Endothelial cell of umbilical vein (primary cell): ENCODE data around the gene AKR7A2. TPM values are rescaled to one million over a fixed set of nuclear protein-coding genes. Genes with fewer than 3 reads are reported as not detected.

Experiments
- BruUV-seq: library from RNA; stranded (reverse); fragments of 400-500 nt; replicated peaks from 2 replicates; lab custom pipeline; 2021; lab: Mats Ljungman, UMichigan
- CTCF ChIA-PET: fragments of 300-600, 350-600 bp; sonication (Branson Sonifier 250); formaldehyde crosslinking; loops from one replicate; lab custom pipeline; 2021; ENCODE audit warnings: antibody characterized with exemption, inconsistent platforms; lab: Charles Lee
- POLR2A ChIA-PET: fragments of 300-600, 350-600 bp; sonication (Branson Sonifier 250); formaldehyde crosslinking; loops from one replicate; lab custom pipeline; 2021; ENCODE audit warnings: antibody characterized with exemption, inconsistent platforms; lab: Charles Lee
- DNase-seq: peaks from one replicate; pipeline ENCODE4 v3.0.0-alpha.2; 2011; ENCODE audit warnings: low read depth, low spot score
- FAIRE-seq: peaks from 2 replicates; lab custom pipeline; 2011; peaks lifted over from hg19 to GRCh38; lab: Jason Lieb, UNC
- H2AFZ ChIP-seq: 2 replicates; pipeline ENCODE4 v1.6.0; 2012; ENCODE audit warnings: low read depth, low read length, control low read depth, inconsistent platforms
- H3K27ac ChIP-seq: 2 replicates; pipeline ENCODE4 v1.5.1; 2011; ENCODE audit warnings: low read depth, mild to moderate bottlenecking, control low read depth, low read length, moderate library complexity; ENCODE audit not compliant: insufficient read depth
- H3K27me3 ChIP-seq, 2 experiments: 2 replicates each; pipeline versions ENCODE4 v1.6.0 to v1.6.1; 2011; ENCODE audit warnings: low read length in 2 of 2, mixed read lengths in 1 of 2; ENCODE audit not compliant: control insufficient read depth in 2 of 2, insufficient read depth in 2 of 2
- H3K36me3 ChIP-seq, 2 experiments: 2 replicates in 1 of 2; 3 replicates in 1 of 2; pipeline ENCODE4 v1.5.1; 2011; ENCODE audit warnings: low read length in 2 of 2, mild to moderate bottlenecking in 1 of 2, moderate library complexity in 1 of 2; ENCODE audit not compliant: control insufficient read depth in 2 of 2, insufficient read depth in 2 of 2; ENCODE audit errors: extremely low read depth in 1 of 2
- H3K4me1 ChIP-seq: 3 replicates; pipeline ENCODE4 v1.5.1; 2011; ENCODE audit warnings: mild to moderate bottlenecking, low read length; ENCODE audit not compliant: control insufficient read depth, insufficient read depth; ENCODE audit errors: extremely low read depth
- H3K4me2 ChIP-seq: 2 replicates; pipeline ENCODE4 v1.6.1; 2011; ENCODE audit warnings: low read length, control low read depth, mixed read lengths; ENCODE audit not compliant: insufficient read depth
- H3K4me3 ChIP-seq, 3 experiments: fragments of 200-600 bp in 1 of 3; sonication (generic), shearing (Covaris generic) in 1 of 3; replicated peaks in 1 of 3; 2 replicates each; pipeline ENCODE4 v1.5.1; 2011 to 2016; ENCODE audit warnings: control low read depth in 3 of 3, low read length in 3 of 3, mild to moderate bottlenecking in 2 of 3, inconsistent platforms in 1 of 3, low read depth in 1 of 3, moderate library complexity in 1 of 3; ENCODE audit not compliant: insufficient read depth in 1 of 3
- H3K79me2 ChIP-seq: 2 replicates; pipeline ENCODE4 v1.6.0; 2012; ENCODE audit warnings: low read length, inconsistent platforms; ENCODE audit not compliant: control insufficient read depth, insufficient read depth
- H3K9ac ChIP-seq: replicated peaks from 2 replicates; pipeline ENCODE3; 2011; ENCODE audit warnings: low read length, control low read depth; ENCODE audit not compliant: insufficient read depth; ENCODE audit errors: extremely low read depth
- H3K9me1 ChIP-seq: replicated peaks from 3 replicates; pipeline ENCODE4 v1.6.0; 2011; ENCODE audit warnings: mild to moderate bottlenecking, low read length; ENCODE audit not compliant: control insufficient read depth, insufficient read depth; ENCODE audit errors: extremely low read depth
- H3K9me3 ChIP-seq: replicated peaks from 2 replicates; pipeline ENCODE4 v1.5.1; 2012; ENCODE audit warnings: low read length, inconsistent platforms; ENCODE audit not compliant: control insufficient read depth, insufficient read depth
- H4K20me1 ChIP-seq: replicated peaks from 2 replicates; pipeline ENCODE3; 2011; ENCODE audit warnings: mild to moderate bottlenecking, low read length; ENCODE audit not compliant: control insufficient read depth, insufficient read depth; ENCODE audit errors: extremely low read depth
- EZH2 ChIP-seq: IDR thresholded peaks from 2 replicates; pipeline ENCODE4 v1.6.1; 2012; ENCODE audit warnings: borderline replicate concordance, low read depth, mild to moderate bottlenecking, moderate library complexity, low read length, inconsistent platforms; ENCODE audit not compliant: severe bottlenecking
- GATA2 ChIP-seq: IDR thresholded peaks from 2 replicates; pipeline ENCODE4 v1.7.0; 2011; ENCODE audit warnings: low read depth, mild to moderate bottlenecking, moderate library complexity, mixed read lengths, low read length; ENCODE audit not compliant: insufficient read length, insufficient read depth
- JUN ChIP-seq: IDR thresholded peaks from 2 replicates; pipeline ENCODE4 v1.6.1; 2011; ENCODE audit warnings: borderline replicate concordance, low read depth; ENCODE audit not compliant: insufficient read length, insufficient read depth
- MAX ChIP-seq: IDR thresholded peaks from 2 replicates; pipeline ENCODE4 v1.6.1; 2011; ENCODE audit not compliant: insufficient read depth, insufficient read length
- POLR2A ChIP-seq: IDR thresholded peaks from 2 replicates; pipeline ENCODE4 v1.6.1; 2012; ENCODE audit warnings: low read depth, mild to moderate bottlenecking, control low read depth, low read length
- POLR2AphosphoS5 ChIP-seq: IDR thresholded peaks from 2 replicates; pipeline ENCODE4 v1.6.1; 2012; ENCODE audit warnings: low read depth, mild to moderate bottlenecking, control low read depth, low read length, moderate library complexity; ENCODE audit not compliant: insufficient read depth
- dilution Hi-C: fragments of 300-500 bp; cut with MboI; formaldehyde crosslinking; loops from one replicate; pipeline ENCODE4 v1.15.0; 2019; ENCODE audit warnings: low sequenced_read_pairs; ENCODE audit not compliant: extremely low pct_ligation_motif_present
- intact Hi-C: fragments of 100-400 bp; cut with micrococcal nuclease; formaldehyde crosslinking; loops from one replicate; pipeline ENCODE4 v1.10.0; 2022
- polyA plus RNA-seq, 4 experiments: library from polyadenylated mRNA; depleted of rRNA in 3 of 4; stranded (reverse) in 3 of 4; unstranded in 1 of 4; fragments of >200 nt; gene quantifications; 2 replicates each; pipeline versions ENCODE4 v1.2.1 to v1.2.3, GENCODE V29; 2011 to 2012; ENCODE audit warnings: missing spikeins in 1 of 4
- total RNA-seq: library from RNA; stranded (reverse); gene quantifications from 2 replicates; pipeline ENCODE4 v1.2.3, GENCODE V29; 2021

Gene AKR7A2
- total and polyA plus RNA-seq, 2 donors (not counting 3 experiments of a cell fraction or from before 2014, with no cell fraction given), result 48.0 to 70.7 TPM

GRCh38 chr1:19336543-19336942, 24.6 kb upstream of the AKR7A2 start:
- Histone ChIP-seq H2AFZ (no peak overlapping the region), H3K36me3 (peaks cover 3 to 13% of the 10 kb centered on the region in 2 experiments), H3K9me3 (no peaks in the 10 kb centered on the region), H3K27me3 (no peaks in the 10 kb centered on the region), H3K4me1 (peaks cover 4% of the 10 kb centered on the region), H3K4me2 (no peak overlapping the region), H3K4me3 (no peak overlapping the region), H3K9ac (no peak overlapping the region), H3K27ac (no peak overlapping the region), H3K9me1 (no peaks in the 10 kb centered on the region), H3K79me2 (no peaks in the 10 kb centered on the region), H4K20me1 (no peaks in the 10 kb centered on the region)
- intact Hi-C loops (no loop called here), dilution Hi-C loops (no loop called here)
- no peak for FAIRE-seq
- ChIA-PET POLR2A (no interaction called here), CTCF (interaction anchor here (0.5 to 1.0 kb wide), 4 partner anchors 11 to 317 kb away, joined by 3 to 4 read pairs (median 4); no protein-coding TSS in a partner anchor)
- peak; percentile 16 for TF ChIP-seq POLR2AphosphoS5
- TF ChIP-seq JUN, result no peak
- no TSS peak for BruUV-seq
- DNase-seq, result no peak

DNA sequence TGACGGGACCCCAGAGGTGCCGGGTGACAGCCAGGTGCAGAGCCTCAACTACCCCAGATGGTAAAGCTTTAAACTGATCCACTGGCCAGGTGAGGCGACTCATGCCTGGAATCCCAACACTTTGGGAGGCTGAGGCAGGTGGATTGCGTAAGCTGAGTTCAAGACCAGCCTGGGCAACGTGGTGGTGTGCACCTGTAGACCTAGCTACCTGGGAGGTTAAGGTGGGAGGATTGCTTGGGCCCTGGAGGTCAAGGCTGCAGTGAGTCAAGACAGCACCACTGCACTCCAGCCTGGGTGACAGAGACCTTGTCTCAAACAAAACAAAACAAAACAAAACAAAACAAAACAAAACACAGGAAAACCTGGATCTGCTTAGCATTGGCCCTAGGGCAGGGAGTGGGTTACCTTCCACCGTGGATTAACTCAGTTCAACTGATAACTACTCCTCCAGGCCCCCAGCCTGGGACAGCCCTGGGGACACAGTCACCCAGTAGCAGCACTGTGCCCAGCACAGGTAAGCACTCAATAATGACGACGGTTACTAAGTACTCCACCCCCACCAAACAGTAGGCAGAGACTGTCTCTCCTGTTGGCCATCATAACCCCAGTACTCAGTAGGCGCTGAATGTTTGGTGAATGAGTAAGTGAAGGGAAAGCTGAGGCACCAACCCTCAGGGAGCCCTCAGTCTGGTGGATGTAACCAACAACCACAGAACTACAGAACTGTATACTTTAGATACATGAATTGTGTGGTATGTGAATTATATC, 21.8 kb upstream of the AKR7A2 start:
- FAIRE-seq, result no peak
- POLR2A ChIA-PET, result no interaction called here

More for the DNA sequence above, 21.8 kb upstream of the AKR7A2 start:
- Histone ChIP-seq H3K4me2 (no peak overlapping the region), H3K9me1 (no peaks in the 10 kb centered on the region), H3K9me3 (no peaks in the 10 kb centered on the region), H3K27ac (no peak overlapping the region), H3K79me2 (no peaks in the 10 kb centered on the region), H3K36me3 (peaks cover 0 to 3% of the 10 kb centered on the region in 2 experiments), H2AFZ (no peak overlapping the region), H4K20me1 (no peaks in the 10 kb centered on the region), H3K9ac (no peak overlapping the region), H3K27me3 (no peaks in the 10 kb centered on the region), H3K4me1 (peaks cover 4% of the 10 kb centered on the region), H3K4me3 (no peak overlapping the region)
- intact Hi-C loops (no loop called here), dilution Hi-C loops (no loop called here)
- no peak for DNase-seq
- no TSS peak for BruUV-seq
- CTCF ChIA-PET, result interaction anchor here (1.2 to 1.3 kb wide), 2 partner anchors 318 to 320 kb away, joined by 5 read pairs; no protein-coding TSS in a partner anchor
- TF ChIP-seq GATA2, result no peak
- TF ChIP-seq POLR2A, result no peak
- no peak for TF ChIP-seq MAX
- no peak for TF ChIP-seq EZH2
- no peak for TF ChIP-seq POLR2AphosphoS5
